IMR-90 (cell line): Measurements from ENCODE around the gene ATXN3.

Source experiments
- CTCF ChIP-seq: conservative IDR thresholded peaks from 2 replicates; pipeline ENCODE4 v1.5.1; 2012; ENCODE audit warnings: mild to moderate bottlenecking, low read depth, low read length, improper control_type of control experiment
- MAFK ChIP-seq: IDR thresholded peaks from 2 replicates; pipeline ENCODE4 v1.6.1; 2012; ENCODE audit warnings: low read depth, low read length, improper control_type of control experiment
- MAZ ChIP-seq: IDR thresholded peaks from 2 replicates; pipeline ENCODE4 v1.6.1; 2012; ENCODE audit warnings: low read depth, mild to moderate bottlenecking, low read length, improper control_type of control experiment, moderate library complexity, borderline replicate concordance
- POLR2A ChIP-seq: IDR thresholded peaks from 2 replicates; pipeline ENCODE4 v1.6.1; 2012; ENCODE audit warnings: mild to moderate bottlenecking, low read depth, low read length
- RAD21 ChIP-seq: IDR thresholded peaks from 2 replicates; pipeline ENCODE4 v1.6.1; 2012; ENCODE audit warnings: low read length, improper control_type of control experiment
- RCOR1 ChIP-seq: IDR thresholded peaks from 2 replicates; pipeline ENCODE4 v1.6.1; 2012; ENCODE audit warnings: mild to moderate bottlenecking, low read length, improper control_type of control experiment; ENCODE audit not compliant: insufficient replicate concordance
- RFX5 ChIP-seq: IDR thresholded peaks from 2 replicates; pipeline ENCODE4 v1.8.0; 2012; ENCODE audit warnings: low read depth, mild to moderate bottlenecking, low read length, moderate library complexity
- SMC3 ChIP-seq: fragments of 150-350 bp; IDR thresholded peaks from 2 replicates; pipeline ENCODE4 v1.6.1; 2016; ENCODE audit warnings: low read depth, mild to moderate bottlenecking, antibody characterized with exemption, low read length, moderate library complexity
- USF2 ChIP-seq: fragments of 150-350 bp; IDR thresholded peaks from 2 replicates; pipeline ENCODE4 v1.6.1; 2017; ENCODE audit warnings: mild to moderate bottlenecking, antibody characterized with exemption, low read length, low read depth

GRCh38 chr14:92143309-92143708 lies 36.9 kb upstream of the ATXN3 start:
- no peak for TF ChIP-seq POLR2A
- no peak for TF ChIP-seq CTCF
- no peak for TF ChIP-seq SMC3
- TF ChIP-seq MAFK, result no peak
- TF ChIP-seq RAD21, result no peak
- no peak for TF ChIP-seq RFX5
- TF ChIP-seq RCOR1, result no peak
- TF ChIP-seq USF2, result no peak
- no peak for TF ChIP-seq MAZ
